ENCODE data around the gene ATF4.

Gene ATF4

GRCh38 chr22:39494471-39495120, 25.8 kb upstream of the ATF4 start:
- in situ Hi-C loops (cut with MboI; ENCODE audit: low sequenced_read_pairs, unreplicated experiment) = no loop called here
- no peak for DNase-seq (ENCODE audit: low spot score)
- TF ChIP-seq, protein P1, sequence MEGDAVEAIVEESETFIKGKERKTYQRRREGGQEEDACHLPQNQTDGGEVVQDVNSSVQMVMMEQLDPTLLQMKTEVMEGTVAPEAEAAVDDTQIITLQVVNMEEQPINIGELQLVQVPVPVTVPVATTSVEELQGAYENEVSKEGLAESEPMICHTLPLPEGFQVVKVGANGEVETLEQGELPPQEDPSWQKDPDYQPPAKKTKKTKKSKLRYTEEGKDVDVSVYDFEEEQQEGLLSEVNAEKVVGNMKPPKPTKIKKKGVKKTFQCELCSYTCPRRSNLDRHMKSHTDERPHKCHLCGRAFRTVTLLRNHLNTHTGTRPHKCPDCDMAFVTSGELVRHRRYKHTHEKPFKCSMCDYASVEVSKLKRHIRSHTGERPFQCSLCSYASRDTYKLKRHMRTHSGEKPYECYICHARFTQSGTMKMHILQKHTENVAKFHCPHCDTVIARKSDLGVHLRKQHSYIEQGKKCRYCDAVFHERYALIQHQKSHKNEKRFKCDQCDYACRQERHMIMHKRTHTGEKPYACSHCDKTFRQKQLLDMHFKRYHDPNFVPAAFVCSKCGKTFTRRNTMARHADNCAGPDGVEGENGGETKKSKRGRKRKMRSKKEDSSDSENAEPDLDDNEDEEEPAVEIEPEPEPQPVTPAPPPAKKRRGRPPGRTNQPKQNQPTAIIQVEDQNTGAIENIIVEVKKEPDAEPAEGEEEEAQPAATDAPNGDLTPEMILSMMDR (IDR thresholded peaks at IDR 0.05; ENCODE audit: borderline replicate concordance, control extremely low read depth, extremely low read depth, insufficient read depth, missing control alignments) = no peak

DNA sequence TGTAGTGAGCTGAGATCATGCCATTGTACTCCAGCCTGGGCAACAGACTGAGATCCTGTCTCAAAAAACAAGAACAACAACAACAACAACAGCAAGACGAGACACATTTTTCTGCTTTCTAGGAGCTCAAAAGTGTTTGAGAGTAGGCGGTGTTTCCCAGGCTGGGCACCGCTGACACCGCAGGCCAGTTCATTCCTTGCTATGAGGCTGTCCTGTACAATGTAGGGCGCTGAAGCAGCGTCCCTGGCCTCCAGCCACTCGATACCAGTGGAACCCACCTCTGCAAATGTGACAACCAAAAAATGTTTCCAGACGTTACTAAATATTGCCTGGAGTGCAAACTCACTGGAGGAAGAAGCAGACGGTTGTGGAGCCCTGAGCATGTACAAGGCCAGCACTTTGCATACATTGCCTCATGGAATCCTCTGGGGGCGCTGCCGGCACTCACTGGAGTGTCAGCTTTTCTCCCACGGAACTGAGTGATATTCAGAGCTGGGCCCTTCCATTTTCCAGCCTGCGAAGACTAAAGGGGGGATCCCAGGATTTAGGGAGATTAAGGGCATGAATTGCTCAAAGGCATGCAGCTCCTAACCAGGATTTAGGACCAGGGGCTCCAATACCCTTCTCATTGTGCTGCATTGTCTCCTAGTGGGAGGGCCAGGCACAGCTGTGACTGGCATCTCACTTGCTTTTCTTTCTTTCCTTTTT, 24.1 kb upstream of the ATF4 start:
- in situ Hi-C loops (cut with MboI; ENCODE audit: low sequenced_read_pairs, unreplicated experiment) = no loop called here
- DNase-seq (ENCODE audit: low spot score) = no peak
- TF ChIP-seq, protein P1 (IDR thresholded peaks at IDR 0.05; ENCODE audit: borderline replicate concordance, control extremely low read depth, extremely low read depth, insufficient read depth, missing control alignments) = peak; percentile 70

GRCh38 chr22:39497429-39497828, 22.9 kb upstream of the ATF4 start:
- in situ Hi-C loops (cut with MboI; ENCODE audit: low sequenced_read_pairs, unreplicated experiment) = no loop called here
- no peak for DNase-seq (ENCODE audit: low spot score)
- TF ChIP-seq, protein P1 (IDR thresholded peaks at IDR 0.05; ENCODE audit: borderline replicate concordance, control extremely low read depth, extremely low read depth, insufficient read depth, missing control alignments) = no peak

DNA sequence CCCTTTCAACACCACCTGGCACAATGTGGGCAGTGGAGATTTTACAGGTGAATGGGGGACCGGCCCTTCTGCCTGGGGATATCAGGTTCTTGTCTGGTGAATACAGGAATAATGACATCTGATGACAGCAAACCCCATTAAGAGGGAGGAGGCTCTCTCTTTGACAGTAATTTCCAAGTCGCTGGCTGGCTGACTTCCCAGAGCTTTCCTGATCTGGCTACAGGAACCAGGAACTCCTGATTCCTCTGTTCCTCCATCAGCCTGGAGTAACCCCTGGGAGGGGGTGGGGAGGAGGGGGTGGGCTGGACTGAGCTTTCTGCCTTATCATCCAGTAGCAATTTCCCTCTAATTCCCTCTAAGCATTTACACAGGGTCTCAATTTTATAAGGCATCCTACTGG, 22.0 kb upstream of the ATF4 start:
- DNase-seq (ENCODE audit: low spot score) = no peak
- TF ChIP-seq, protein P1 (IDR thresholded peaks at IDR 0.05; ENCODE audit: borderline replicate concordance, control extremely low read depth, extremely low read depth, insufficient read depth, missing control alignments) = no peak
- in situ Hi-C loops (cut with MboI; ENCODE audit: low sequenced_read_pairs, unreplicated experiment) = no loop called here

- no peak for DNase-seq (ENCODE audit: low spot score)
- in situ Hi-C loops (cut with MboI; ENCODE audit: low sequenced_read_pairs, unreplicated experiment) = no loop called here
- TF ChIP-seq, protein P1 (IDR thresholded peaks at IDR 0.05; ENCODE audit: borderline replicate concordance, control extremely low read depth, extremely low read depth, insufficient read depth, missing control alignments) = no peak
Measured at GRCh38 chr22:39498802-39499201, 21.6 kb upstream of the ATF4 start.

DNA sequence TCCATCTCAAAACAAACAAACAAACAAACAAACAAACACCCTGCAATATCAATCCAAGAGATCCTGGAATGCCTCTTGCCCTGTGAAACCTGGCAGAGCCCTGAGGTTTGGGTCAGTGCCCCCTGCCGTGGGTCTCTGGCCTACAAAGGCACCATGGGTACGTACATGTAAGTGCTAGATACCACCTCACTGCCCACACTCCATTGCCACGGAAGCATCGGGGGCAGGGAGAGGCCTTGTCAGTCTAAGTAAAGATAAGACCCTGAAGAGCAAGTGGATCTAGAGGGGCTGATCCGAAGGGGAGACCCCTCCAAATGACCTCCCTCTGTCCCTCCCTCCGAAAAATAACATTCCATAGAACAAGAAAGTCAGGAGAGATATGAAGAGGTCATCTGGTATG, 20.3 kb upstream of the ATF4 start:
- DNase-seq (ENCODE audit: low spot score) = no peak
- in situ Hi-C loops (cut with MboI; ENCODE audit: low sequenced_read_pairs, unreplicated experiment) = loop anchor here (25.0 kb wide), 1 partner anchor 338 kb away; the partner anchor contains the start of gene CBX7
- TF ChIP-seq, protein P1 (IDR thresholded peaks at IDR 0.05; ENCODE audit: borderline replicate concordance, control extremely low read depth, extremely low read depth, insufficient read depth, missing control alignments) = no peak

All from GM13976 (cell line).